ENCODE results near the gene CTIF.
A peak's percentile ranks its signal among the peaks of the same experiment; 100 is the strongest.

CTIF gene

GRCh38 chr18:48769006-48769636 lies 230.3 kb downstream of the CTIF start:
- TF ChIP-seq TAF1 (IDR thresholded peaks at IDR 0.05; ENCODE audit: low read depth, low read length): no peak
- TF ChIP-seq PAX5 (IDR thresholded peaks at IDR 0.05; ENCODE audit: insufficient read depth, low read length, severe bottlenecking): no peak
- TF ChIP-seq POLR2AphosphoS5 (IDR thresholded peaks at IDR 0.05; ENCODE audit: low read depth, low read length): no peak
- no peak for TF ChIP-seq POU2F2 (IDR thresholded peaks at IDR 0.05; ENCODE audit: low read depth, low read length)
- FAIRE-seq: no peak
- DNase-seq (ENCODE audit: insufficient read length, low spot score): no peak

- DNase-seq (ENCODE audit: insufficient read length, low spot score): no peak
- no peak for FAIRE-seq
- TF ChIP-seq TAF1 (IDR thresholded peaks at IDR 0.05; ENCODE audit: low read depth, low read length) (no peak), PAX5 (IDR thresholded peaks at IDR 0.05; ENCODE audit: insufficient read depth, low read length, severe bottlenecking) (no peak)
These were observed 231.4 kb downstream of the CTIF start for GRCh38 chr18:48770243-48770642.

GRCh38 chr18:48771641-48772375 lies 233.0 kb downstream of the CTIF start:
- TF ChIP-seq PAX5 (IDR thresholded peaks at IDR 0.05; ENCODE audit: insufficient read depth, low read length, severe bottlenecking) (no peak), TAF1 (IDR thresholded peaks at IDR 0.05; ENCODE audit: low read depth, low read length) (no peak), SPI1 (IDR thresholded peaks at IDR 0.05; ENCODE audit: low read depth, low read length) (no peak), POLR2A (IDR thresholded peaks at IDR 0.05; ENCODE audit: low read depth, low read length) (no peak), POU2F2 (IDR thresholded peaks at IDR 0.05; ENCODE audit: low read depth, low read length) (no peak), POLR2AphosphoS5 (IDR thresholded peaks at IDR 0.05; ENCODE audit: low read depth, low read length) (no peak)
- DNase-seq (ENCODE audit: insufficient read length, low spot score) (no peak), FAIRE-seq (no peak)

- TF ChIP-seq PAX5 (IDR thresholded peaks at IDR 0.05; ENCODE audit: insufficient read depth, low read length, severe bottlenecking) (no peak), SPI1 (IDR thresholded peaks at IDR 0.05; ENCODE audit: low read depth, low read length) (no peak), POLR2A (IDR thresholded peaks at IDR 0.05; ENCODE audit: low read depth, low read length) (no peak), POU2F2 (IDR thresholded peaks at IDR 0.05; ENCODE audit: low read depth, low read length) (no peak), POLR2AphosphoS5 (IDR thresholded peaks at IDR 0.05; ENCODE audit: low read depth, low read length) (no peak), TAF1 (IDR thresholded peaks at IDR 0.05; ENCODE audit: low read depth, low read length) (no peak)
- no peak for DNase-seq (ENCODE audit: insufficient read length, low spot score)
- no peak for FAIRE-seq
These were observed 233.6 kb downstream of the CTIF start for GRCh38 chr18:48772457-48772856.

- DNase-seq (ENCODE audit: insufficient read length, low spot score): no peak
- no peak for FAIRE-seq
- TF ChIP-seq PAX5 (IDR thresholded peaks at IDR 0.05; ENCODE audit: insufficient read depth, low read length, severe bottlenecking) (no peak), TAF1 (IDR thresholded peaks at IDR 0.05; ENCODE audit: low read depth, low read length) (no peak), POLR2AphosphoS5 (IDR thresholded peaks at IDR 0.05; ENCODE audit: low read depth, low read length) (no peak), SPI1 (IDR thresholded peaks at IDR 0.05; ENCODE audit: low read depth, low read length) (no peak), POU2F2 (IDR thresholded peaks at IDR 0.05; ENCODE audit: low read depth, low read length) (no peak), POLR2A (IDR thresholded peaks at IDR 0.05; ENCODE audit: low read depth, low read length) (no peak)
These were observed 235.0 kb downstream of the CTIF start for GRCh38 chr18:48773821-48774220.

GRCh38 chr18:48774941-48775340 lies 236.1 kb downstream of the CTIF start:
- no peak for FAIRE-seq
- TF ChIP-seq POU2F2 (IDR thresholded peaks at IDR 0.05; ENCODE audit: low read depth, low read length) (no peak), POLR2AphosphoS5 (IDR thresholded peaks at IDR 0.05; ENCODE audit: low read depth, low read length) (no peak)
- DNase-seq (ENCODE audit: insufficient read length, low spot score): no peak

- FAIRE-seq: no peak
- no peak for TF ChIP-seq POU2F2 (IDR thresholded peaks at IDR 0.05; ENCODE audit: low read depth, low read length)
- TF ChIP-seq POLR2A (IDR thresholded peaks at IDR 0.05; ENCODE audit: low read depth, low read length): no peak
- TF ChIP-seq POLR2AphosphoS5 (IDR thresholded peaks at IDR 0.05; ENCODE audit: low read depth, low read length): no peak
- no peak for TF ChIP-seq PAX5 (IDR thresholded peaks at IDR 0.05; ENCODE audit: insufficient read depth, low read length, severe bottlenecking)
- TF ChIP-seq SPI1 (IDR thresholded peaks at IDR 0.05; ENCODE audit: low read depth, low read length): no peak
- no peak for TF ChIP-seq TAF1 (IDR thresholded peaks at IDR 0.05; ENCODE audit: low read depth, low read length)
- DNase-seq (ENCODE audit: insufficient read length, low spot score): no peak
These were observed 236.7 kb downstream of the CTIF start for GRCh38 chr18:48775372-48776155.

- FAIRE-seq (no peak), DNase-seq (ENCODE audit: insufficient read length, low spot score) (no peak)
- no peak for TF ChIP-seq TAF1 (IDR thresholded peaks at IDR 0.05; ENCODE audit: low read depth, low read length)
- no peak for TF ChIP-seq POLR2AphosphoS5 (IDR thresholded peaks at IDR 0.05; ENCODE audit: low read depth, low read length)
- TF ChIP-seq POU2F2 (IDR thresholded peaks at IDR 0.05; ENCODE audit: low read depth, low read length): no peak
- no peak for TF ChIP-seq PAX5 (IDR thresholded peaks at IDR 0.05; ENCODE audit: insufficient read depth, low read length, severe bottlenecking)
- TF ChIP-seq SPI1 (IDR thresholded peaks at IDR 0.05; ENCODE audit: low read depth, low read length): no peak
- no peak for TF ChIP-seq POLR2A (IDR thresholded peaks at IDR 0.05; ENCODE audit: low read depth, low read length)
These were observed 237.3 kb downstream of the CTIF start for GRCh38 chr18:48776156-48776555.

GRCh38 chr18:48776641-48777025 lies 237.8 kb downstream of the CTIF start:
- DNase-seq (ENCODE audit: insufficient read length, low spot score) (no peak), FAIRE-seq (peak; percentile 5)
- no peak for TF ChIP-seq SPI1 (IDR thresholded peaks at IDR 0.05; ENCODE audit: low read depth, low read length)
- no peak for TF ChIP-seq POLR2AphosphoS5 (IDR thresholded peaks at IDR 0.05; ENCODE audit: low read depth, low read length)
- TF ChIP-seq POU2F2 (IDR thresholded peaks at IDR 0.05; ENCODE audit: low read depth, low read length): no peak
- TF ChIP-seq PAX5 (IDR thresholded peaks at IDR 0.05; ENCODE audit: insufficient read depth, low read length, severe bottlenecking): no peak
- no peak for TF ChIP-seq TAF1 (IDR thresholded peaks at IDR 0.05; ENCODE audit: low read depth, low read length)
- TF ChIP-seq POLR2A (IDR thresholded peaks at IDR 0.05; ENCODE audit: low read depth, low read length): no peak

Measured in GM12891 (cell line).